ENCODE results near the gene DNAJB8.
A peak's percentile ranks its signal among the peaks of the same experiment; 100 is the strongest.

Gene DNAJB8

GRCh38 chr3:128439226-128439625, 27.5 kb downstream of the DNAJB8 start:
- peaks cover 0 to 3% of the 10 kb centered on the region in 2 donors for H3K4me1 ChIP-seq (ENCODE audit: control insufficient read depth in 2 of 2, insufficient read depth in 1 of 2, low read depth in 1 of 2, low read length in 2 of 2)
- WGBS, 2 donors (ENCODE audit: extremely low coverage in 2 of 2, insufficient read length in 2 of 2, insufficient replicate concordance in 1 of 2) = no CpG with 5 or more reads among the region's 3 CpGs
- H3K36me3 ChIP-seq (replicated peaks in 1 of 2; ENCODE audit: control insufficient read depth in 2 of 2, insufficient read depth in 2 of 2, low read length in 2 of 2) = no peaks in the 10 kb centered on the region
- peaks cover 0 to 77% (median 0%) of the 10 kb centered on the region in 3 experiments for H3K27me3 ChIP-seq (ENCODE audit: control insufficient read depth in 3 of 3, insufficient read depth in 3 of 3, low read depth in 1 of 3, low read length in 3 of 3)
- H3K23ac ChIP-seq (ENCODE audit: low read depth, low read length, poor library complexity) = no peak overlapping the region
- H3K18ac ChIP-seq (ENCODE audit: low read length) = peak overlapping the region; percentile 8
- no peak overlapping the region for H3K4ac ChIP-seq (ENCODE audit: low read length)
- peaks cover 0 to 2% of the 10 kb centered on the region in 2 donors for H3K9me3 ChIP-seq (replicated peaks in 1 of 2; ENCODE audit: control insufficient read depth in 2 of 2, insufficient read depth in 1 of 2, low read depth in 1 of 2, low read length in 2 of 2)
- no peak overlapping the region for H2AFZ ChIP-seq (ENCODE audit: low read length)
- H4K91ac ChIP-seq (ENCODE audit: low read depth, low read length, poor library complexity) = no peak overlapping the region
- no peak overlapping the region for H3K9ac ChIP-seq (ENCODE audit: low read depth, low read length, poor library complexity)
- H4K8ac ChIP-seq (ENCODE audit: low read depth, low read length) = no peak overlapping the region
- no peak overlapping the region for H3K27ac ChIP-seq (replicated peaks; ENCODE audit: low read length)
- H3K79me1 ChIP-seq (ENCODE audit: low read depth, low read length) = no peaks in the 10 kb centered on the region
- no peak overlapping the region for H3K4me2 ChIP-seq (ENCODE audit: insufficient read depth, low read length, poor library complexity, severe bottlenecking)
- H2BK5ac ChIP-seq (ENCODE audit: low read length) = no peak overlapping the region
- no peak overlapping the region for H2BK120ac ChIP-seq (ENCODE audit: low read depth, low read length)
- no peak for DNase-seq (ENCODE audit: low spot score)
- H2BK15ac ChIP-seq (ENCODE audit: low read length) = no peak overlapping the region
- peak overlapping the region; percentile 29 for H2AK5ac ChIP-seq (ENCODE audit: low read depth, low read length)
- H3K14ac ChIP-seq (ENCODE audit: low read length) = no peak overlapping the region
- H3K4me3 ChIP-seq (ENCODE audit: low read length in 2 of 2) = peak overlapping the region in 1 of 2 donors; percentile 14
- no peak overlapping the region for H2BK12ac ChIP-seq (ENCODE audit: low read length)

- Histone ChIP-seq H2BK120ac (ENCODE audit: low read depth, low read length) (no peak overlapping the region), H3K4me2 (ENCODE audit: insufficient read depth, low read length, poor library complexity, severe bottlenecking) (no peak overlapping the region), H3K18ac (ENCODE audit: low read length) (no peak overlapping the region), H3K9ac (ENCODE audit: low read depth, low read length, poor library complexity) (no peak overlapping the region), H3K9me3 (replicated peaks in 1 of 2; ENCODE audit: control insufficient read depth in 2 of 2, insufficient read depth in 1 of 2, low read depth in 1 of 2, low read length in 2 of 2) (peaks cover 0 to 2% of the 10 kb centered on the region in 2 donors), H2AK5ac (ENCODE audit: low read depth, low read length) (peak overlapping the region; percentile 29), H2BK15ac (ENCODE audit: low read length) (no peak overlapping the region), H3K27ac (replicated peaks; ENCODE audit: low read length) (no peak overlapping the region), H3K36me3 (replicated peaks in 1 of 2; ENCODE audit: control insufficient read depth in 2 of 2, insufficient read depth in 2 of 2, low read length in 2 of 2) (no peaks in the 10 kb centered on the region), H3K23ac (ENCODE audit: low read depth, low read length, poor library complexity) (no peak overlapping the region), H3K14ac (ENCODE audit: low read length) (no peak overlapping the region), H3K27me3 (ENCODE audit: control insufficient read depth in 3 of 3, insufficient read depth in 3 of 3, low read depth in 1 of 3, low read length in 3 of 3) (peaks cover 0 to 81% (median under 1%) of the 10 kb centered on the region in 3 experiments), H2AFZ (ENCODE audit: low read length) (no peak overlapping the region), H2BK12ac (ENCODE audit: low read length) (no peak overlapping the region), H3K4me3 (ENCODE audit: low read length in 2 of 2) (no peak overlapping the region), H3K4ac (ENCODE audit: low read length) (no peak overlapping the region), H3K4me1 (ENCODE audit: control insufficient read depth in 2 of 2, insufficient read depth in 1 of 2, low read depth in 1 of 2, low read length in 2 of 2) (peaks cover 3 to 4% of the 10 kb centered on the region in 2 donors), H3K79me1 (ENCODE audit: low read depth, low read length) (no peaks in the 10 kb centered on the region), H2BK5ac (ENCODE audit: low read length) (no peak overlapping the region), H4K8ac (ENCODE audit: low read depth, low read length) (no peak overlapping the region), H4K91ac (ENCODE audit: low read depth, low read length, poor library complexity) (no peak overlapping the region)
- WGBS, 2 donors (ENCODE audit: extremely low coverage in 2 of 2, insufficient read length in 2 of 2, insufficient replicate concordance in 1 of 2) = no CpG with 5 or more reads among the region's 6 CpGs
- DNase-seq (ENCODE audit: low spot score) = no peak
These were observed 28.1 kb downstream of the DNAJB8 start for GRCh38 chr3:128438488-128439072.

GRCh38 chr3:128436214-128436613, 30.5 kb downstream of the DNAJB8 start:
- no peak overlapping the region for H2AFZ ChIP-seq (ENCODE audit: low read length)
- H3K4me1 ChIP-seq (ENCODE audit: control insufficient read depth in 2 of 2, insufficient read depth in 1 of 2, low read depth in 1 of 2, low read length in 2 of 2) = peaks cover 10 to 15% of the 10 kb centered on the region in 2 donors
- no peak overlapping the region for H2BK5ac ChIP-seq (ENCODE audit: low read length)
- no peak overlapping the region for H2BK12ac ChIP-seq (ENCODE audit: low read length)
- no CpG with 5 or more reads among the region's 3 CpGs for WGBS, 2 donors (ENCODE audit: extremely low coverage in 2 of 2, insufficient read length in 2 of 2, insufficient replicate concordance in 1 of 2)
- H3K4ac ChIP-seq (ENCODE audit: low read length) = no peak overlapping the region
- no peaks in the 10 kb centered on the region for H3K79me1 ChIP-seq (ENCODE audit: low read depth, low read length)
- no peak overlapping the region for H3K9ac ChIP-seq (ENCODE audit: low read depth, low read length, poor library complexity)
- H2BK15ac ChIP-seq (ENCODE audit: low read length) = peak overlapping the region; percentile 81
- peaks cover 0 to under 1% of the 10 kb centered on the region in 2 donors for H3K9me3 ChIP-seq (replicated peaks in 1 of 2; ENCODE audit: control insufficient read depth in 2 of 2, insufficient read depth in 1 of 2, low read depth in 1 of 2, low read length in 2 of 2)
- no peaks in the 10 kb centered on the region for H3K36me3 ChIP-seq (replicated peaks in 1 of 2; ENCODE audit: control insufficient read depth in 2 of 2, insufficient read depth in 2 of 2, low read length in 2 of 2)
- H3K23ac ChIP-seq (ENCODE audit: low read depth, low read length, poor library complexity) = peak overlapping the region; percentile 25
- H2BK120ac ChIP-seq (ENCODE audit: low read depth, low read length) = no peak overlapping the region
- DNase-seq (ENCODE audit: low spot score) = no peak
- H3K27me3 ChIP-seq (ENCODE audit: control insufficient read depth in 3 of 3, insufficient read depth in 3 of 3, low read depth in 1 of 3, low read length in 3 of 3) = peaks cover 0 to 80% (median 19%) of the 10 kb centered on the region in 3 experiments
- H4K91ac ChIP-seq (ENCODE audit: low read depth, low read length, poor library complexity) = no peak overlapping the region
- no peak overlapping the region for H3K27ac ChIP-seq (replicated peaks; ENCODE audit: low read length)
- H3K14ac ChIP-seq (ENCODE audit: low read length) = no peak overlapping the region
- no peak overlapping the region for H3K4me2 ChIP-seq (ENCODE audit: insufficient read depth, low read length, poor library complexity, severe bottlenecking)
- H2AK5ac ChIP-seq (ENCODE audit: low read depth, low read length) = no peak overlapping the region
- no peak overlapping the region for H3K18ac ChIP-seq (ENCODE audit: low read length)
- H4K8ac ChIP-seq (ENCODE audit: low read depth, low read length) = no peak overlapping the region
- no peak overlapping the region for H3K4me3 ChIP-seq (ENCODE audit: low read length in 2 of 2)

GRCh38 chr3:128435561-128435960, 31.1 kb downstream of the DNAJB8 start:
- Histone ChIP-seq H3K4ac (ENCODE audit: low read length) (no peak overlapping the region), H3K27me3 (ENCODE audit: control insufficient read depth in 3 of 3, insufficient read depth in 3 of 3, low read depth in 1 of 3, low read length in 3 of 3) (peaks cover 0 to 80% (median 26%) of the 10 kb centered on the region in 3 experiments), H2BK15ac (ENCODE audit: low read length) (peak overlapping the region; percentile 81), H4K8ac (ENCODE audit: low read depth, low read length) (no peak overlapping the region), H2BK5ac (ENCODE audit: low read length) (no peak overlapping the region), H3K4me1 (ENCODE audit: control insufficient read depth in 2 of 2, insufficient read depth in 1 of 2, low read depth in 1 of 2, low read length in 2 of 2) (peaks cover 11 to 16% of the 10 kb centered on the region in 2 donors), H3K14ac (ENCODE audit: low read length) (no peak overlapping the region), H3K79me1 (ENCODE audit: low read depth, low read length) (no peaks in the 10 kb centered on the region), H2AK5ac (ENCODE audit: low read depth, low read length) (peak overlapping the region; percentile 83), H3K18ac (ENCODE audit: low read length) (peak overlapping the region; percentile 25), H3K36me3 (replicated peaks in 1 of 2; ENCODE audit: control insufficient read depth in 2 of 2, insufficient read depth in 2 of 2, low read length in 2 of 2) (no peaks in the 10 kb centered on the region), H2AFZ (ENCODE audit: low read length) (no peak overlapping the region), H3K23ac (ENCODE audit: low read depth, low read length, poor library complexity) (peak overlapping the region; percentile 25), H3K4me2 (ENCODE audit: insufficient read depth, low read length, poor library complexity, severe bottlenecking) (no peak overlapping the region), H3K4me3 (ENCODE audit: low read length in 2 of 2) (no peak overlapping the region), H3K27ac (replicated peaks; ENCODE audit: low read length) (no peak overlapping the region), H3K9me3 (replicated peaks in 1 of 2; ENCODE audit: control insufficient read depth in 2 of 2, insufficient read depth in 1 of 2, low read depth in 1 of 2, low read length in 2 of 2) (no peaks in the 10 kb centered on the region), H2BK12ac (ENCODE audit: low read length) (no peak overlapping the region), H3K9ac (ENCODE audit: low read depth, low read length, poor library complexity) (no peak overlapping the region), H4K91ac (ENCODE audit: low read depth, low read length, poor library complexity) (peak overlapping the region; percentile 38), H2BK120ac (ENCODE audit: low read depth, low read length) (peak overlapping the region; percentile 27)
- DNase-seq (ENCODE audit: low spot score) = no peak
- WGBS, 2 donors (ENCODE audit: extremely low coverage in 2 of 2, insufficient read length in 2 of 2, insufficient replicate concordance in 1 of 2) = no CpG with 5 or more reads among the region's 5 CpGs
